ENCODE results near the gene THRAP3.

The THRAP3 gene

DNA sequence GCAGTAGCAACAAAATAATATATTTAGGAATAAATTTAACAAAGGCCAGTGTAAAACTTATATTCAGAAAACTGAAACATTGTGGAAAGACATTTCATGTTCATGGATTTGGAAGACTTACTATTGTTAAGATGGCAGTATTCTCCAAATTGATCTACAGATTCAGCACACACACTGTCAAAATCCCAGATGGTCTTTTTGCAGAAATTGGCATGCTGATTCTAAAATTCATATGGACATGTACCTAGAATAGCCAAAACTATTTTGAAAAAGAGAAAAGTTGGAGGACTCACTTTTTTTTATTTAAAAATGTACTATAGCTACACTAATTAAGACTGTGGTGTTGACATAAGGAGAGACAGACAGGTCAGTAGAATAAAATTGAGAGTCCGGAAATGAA is 50.0 kb downstream of the THRAP3 start:
- H3K36me3 ChIP-seq (ENCODE audit: control insufficient read depth, insufficient read depth, low read length), result peaks cover 16% of the 10 kb centered on the region
- H3K4me3 ChIP-seq (ENCODE audit: insufficient read depth, low read depth, low read length, poor library complexity, severe bottlenecking), result no peak overlapping the region
- H3K9me3 ChIP-seq (ENCODE audit: control insufficient read depth, low read length), result no peaks in the 10 kb centered on the region
- no peak for DNase-seq
- no peaks in the 10 kb centered on the region for H3K4me1 ChIP-seq (ENCODE audit: control insufficient read depth, insufficient read depth, low read length, poor library complexity, severe bottlenecking)
- no peaks in the 10 kb centered on the region for H3K27me3 ChIP-seq (replicated peaks; ENCODE audit: control insufficient read depth, insufficient read depth, low read length, poor library complexity, severe bottlenecking)
- H3K27ac ChIP-seq (ENCODE audit: insufficient read depth, low read length, poor library complexity, severe bottlenecking), result no peak overlapping the region

GRCh38 chr1:36276688-36277087 is 52.4 kb downstream of the THRAP3 start:
- H3K27me3 ChIP-seq (replicated peaks; ENCODE audit: control insufficient read depth, insufficient read depth, low read length, poor library complexity, severe bottlenecking), result no peaks in the 10 kb centered on the region
- DNase-seq, result no peak
- no peak overlapping the region for H3K4me3 ChIP-seq (ENCODE audit: insufficient read depth, low read depth, low read length, poor library complexity, severe bottlenecking)
- H3K9me3 ChIP-seq (ENCODE audit: control insufficient read depth, low read length), result no peaks in the 10 kb centered on the region
- H3K36me3 ChIP-seq (ENCODE audit: control insufficient read depth, insufficient read depth, low read length), result peaks cover 10% of the 10 kb centered on the region
- no peak overlapping the region for H3K27ac ChIP-seq (ENCODE audit: insufficient read depth, low read length, poor library complexity, severe bottlenecking)
- H3K4me1 ChIP-seq (ENCODE audit: control insufficient read depth, insufficient read depth, low read length, poor library complexity, severe bottlenecking), result no peaks in the 10 kb centered on the region

GRCh38 chr1:36279110-36279788 is 55.0 kb downstream of the THRAP3 start:
- DNase-seq, result no peak
- H3K27ac ChIP-seq (ENCODE audit: insufficient read depth, low read length, poor library complexity, severe bottlenecking), result no peak overlapping the region
- peaks cover 19% of the 10 kb centered on the region for H3K36me3 ChIP-seq (ENCODE audit: control insufficient read depth, insufficient read depth, low read length)
- no peaks in the 10 kb centered on the region for H3K9me3 ChIP-seq (ENCODE audit: control insufficient read depth, low read length)
- H3K4me3 ChIP-seq (ENCODE audit: insufficient read depth, low read depth, low read length, poor library complexity, severe bottlenecking), result no peak overlapping the region
- H3K27me3 ChIP-seq (replicated peaks; ENCODE audit: control insufficient read depth, insufficient read depth, low read length, poor library complexity, severe bottlenecking), result no peaks in the 10 kb centered on the region
- H3K4me1 ChIP-seq (ENCODE audit: control insufficient read depth, insufficient read depth, low read length, poor library complexity, severe bottlenecking), result no peaks in the 10 kb centered on the region

GRCh38 chr1:36279789-36280296 is 55.6 kb downstream of the THRAP3 start:
- no peaks in the 10 kb centered on the region for H3K27me3 ChIP-seq (replicated peaks; ENCODE audit: control insufficient read depth, insufficient read depth, low read length, poor library complexity, severe bottlenecking)
- no peaks in the 10 kb centered on the region for H3K9me3 ChIP-seq (ENCODE audit: control insufficient read depth, low read length)
- H3K27ac ChIP-seq (ENCODE audit: insufficient read depth, low read length, poor library complexity, severe bottlenecking), result no peak overlapping the region
- H3K4me1 ChIP-seq (ENCODE audit: control insufficient read depth, insufficient read depth, low read length, poor library complexity, severe bottlenecking), result no peaks in the 10 kb centered on the region
- peaks cover 19% of the 10 kb centered on the region for H3K36me3 ChIP-seq (ENCODE audit: control insufficient read depth, insufficient read depth, low read length)
- no peak overlapping the region for H3K4me3 ChIP-seq (ENCODE audit: insufficient read depth, low read depth, low read length, poor library complexity, severe bottlenecking)
- no peak for DNase-seq

DNA sequence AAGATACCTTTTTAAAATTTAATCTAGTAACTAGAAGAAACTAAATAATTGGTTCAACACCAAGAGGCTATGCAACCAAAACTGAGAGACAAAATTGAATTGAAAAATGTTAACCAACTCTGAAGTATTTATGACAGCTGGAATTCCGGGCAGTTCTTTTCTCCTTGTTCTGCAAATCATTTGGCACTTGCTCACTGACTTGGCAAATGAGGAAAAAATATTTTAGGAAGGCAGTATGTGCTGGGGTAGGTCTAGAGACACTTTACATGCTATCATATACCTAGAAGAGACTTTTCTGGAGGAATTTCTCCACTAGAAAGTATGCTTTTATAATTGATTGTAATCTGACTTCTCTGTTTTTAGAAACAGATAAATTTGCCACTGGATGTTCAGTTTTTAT is 59.8 kb downstream of the THRAP3 start:
- H3K27me3 ChIP-seq (replicated peaks; ENCODE audit: control insufficient read depth, insufficient read depth, low read length, poor library complexity, severe bottlenecking), result no peaks in the 10 kb centered on the region
- H3K9me3 ChIP-seq (ENCODE audit: control insufficient read depth, low read length), result no peaks in the 10 kb centered on the region
- no peak overlapping the region for H3K4me3 ChIP-seq (ENCODE audit: insufficient read depth, low read depth, low read length, poor library complexity, severe bottlenecking)
- no peaks in the 10 kb centered on the region for H3K4me1 ChIP-seq (ENCODE audit: control insufficient read depth, insufficient read depth, low read length, poor library complexity, severe bottlenecking)
- H3K27ac ChIP-seq (ENCODE audit: insufficient read depth, low read length, poor library complexity, severe bottlenecking), result no peak overlapping the region
- peaks cover 44% of the 10 kb centered on the region for H3K36me3 ChIP-seq (ENCODE audit: control insufficient read depth, insufficient read depth, low read length)
- no peak for DNase-seq

DNA sequence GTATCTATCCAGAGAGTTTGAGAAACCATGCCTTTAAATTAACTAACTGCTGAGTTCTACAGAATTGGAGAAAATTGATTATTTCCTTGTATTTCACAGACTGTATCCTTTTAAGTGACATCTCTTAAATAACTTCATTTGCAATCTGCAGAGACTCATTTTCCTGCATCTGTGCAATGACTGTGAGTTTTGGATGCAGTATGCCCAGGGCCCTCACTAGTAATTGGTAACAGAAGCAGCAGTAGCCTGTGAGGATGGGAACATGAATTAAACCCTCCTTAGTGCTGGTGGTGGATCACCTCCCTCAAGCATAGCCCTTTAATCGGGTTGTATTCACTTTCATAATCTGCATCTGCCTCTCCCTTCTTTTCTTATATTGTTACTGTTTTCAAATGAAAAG is 60.3 kb downstream of the THRAP3 start:
- no peaks in the 10 kb centered on the region for H3K27me3 ChIP-seq (replicated peaks; ENCODE audit: control insufficient read depth, insufficient read depth, low read length, poor library complexity, severe bottlenecking)
- no peaks in the 10 kb centered on the region for H3K9me3 ChIP-seq (ENCODE audit: control insufficient read depth, low read length)
- no peak overlapping the region for H3K4me3 ChIP-seq (ENCODE audit: insufficient read depth, low read depth, low read length, poor library complexity, severe bottlenecking)
- no peaks in the 10 kb centered on the region for H3K4me1 ChIP-seq (ENCODE audit: control insufficient read depth, insufficient read depth, low read length, poor library complexity, severe bottlenecking)
- H3K36me3 ChIP-seq (ENCODE audit: control insufficient read depth, insufficient read depth, low read length), result peaks cover 48% of the 10 kb centered on the region
- DNase-seq, result no peak
- peak overlapping the region; percentile 14 for H3K27ac ChIP-seq (ENCODE audit: insufficient read depth, low read length, poor library complexity, severe bottlenecking)

GRCh38 chr1:36285443-36286101 is 61.3 kb downstream of the THRAP3 start:
- peak; percentile 26 to 60 (median 43) for DNase-seq
- peaks cover 54% of the 10 kb centered on the region for H3K36me3 ChIP-seq (ENCODE audit: control insufficient read depth, insufficient read depth, low read length)
- H3K27ac ChIP-seq (ENCODE audit: insufficient read depth, low read length, poor library complexity, severe bottlenecking), result no peak overlapping the region

GRCh38 chr1:36286802-36287201 is 62.6 kb downstream of the THRAP3 start:
- Histone ChIP-seq H3K36me3 (ENCODE audit: control insufficient read depth, insufficient read depth, low read length) (peaks cover 67% of the 10 kb centered on the region), H3K9me3 (ENCODE audit: control insufficient read depth, low read length) (no peaks in the 10 kb centered on the region), H3K4me3 (ENCODE audit: insufficient read depth, low read depth, low read length, poor library complexity, severe bottlenecking) (no peak overlapping the region), H3K27me3 (replicated peaks; ENCODE audit: control insufficient read depth, insufficient read depth, low read length, poor library complexity, severe bottlenecking) (no peaks in the 10 kb centered on the region), H3K27ac (ENCODE audit: insufficient read depth, low read length, poor library complexity, severe bottlenecking) (no peak overlapping the region), H3K4me1 (ENCODE audit: control insufficient read depth, insufficient read depth, low read length, poor library complexity, severe bottlenecking) (no peaks in the 10 kb centered on the region)
- no peak for DNase-seq

More at GRCh38 chr1:36285443-36286101, 61.3 kb downstream of the THRAP3 start:
- H3K4me3 ChIP-seq (ENCODE audit: insufficient read depth, low read depth, low read length, poor library complexity, severe bottlenecking), result no peak overlapping the region
- H3K4me1 ChIP-seq (ENCODE audit: control insufficient read depth, insufficient read depth, low read length, poor library complexity, severe bottlenecking), result no peaks in the 10 kb centered on the region
- H3K27me3 ChIP-seq (replicated peaks; ENCODE audit: control insufficient read depth, insufficient read depth, low read length, poor library complexity, severe bottlenecking), result no peaks in the 10 kb centered on the region
- H3K9me3 ChIP-seq (ENCODE audit: control insufficient read depth, low read length), result no peaks in the 10 kb centered on the region

- no peaks in the 10 kb centered on the region for H3K27me3 ChIP-seq (replicated peaks; ENCODE audit: control insufficient read depth, insufficient read depth, low read length, poor library complexity, severe bottlenecking)
- no peak overlapping the region for H3K4me3 ChIP-seq (ENCODE audit: insufficient read depth, low read depth, low read length, poor library complexity, severe bottlenecking)
- H3K4me1 ChIP-seq (ENCODE audit: control insufficient read depth, insufficient read depth, low read length, poor library complexity, severe bottlenecking), result no peaks in the 10 kb centered on the region
- H3K36me3 ChIP-seq (ENCODE audit: control insufficient read depth, insufficient read depth, low read length), result peaks cover 68% of the 10 kb centered on the region
- no peak for DNase-seq
- no peak overlapping the region for H3K27ac ChIP-seq (ENCODE audit: insufficient read depth, low read length, poor library complexity, severe bottlenecking)
- no peaks in the 10 kb centered on the region for H3K9me3 ChIP-seq (ENCODE audit: control insufficient read depth, low read length)
Measured at GRCh38 chr1:36287595-36287994, 63.4 kb downstream of the THRAP3 start.

DNA sequence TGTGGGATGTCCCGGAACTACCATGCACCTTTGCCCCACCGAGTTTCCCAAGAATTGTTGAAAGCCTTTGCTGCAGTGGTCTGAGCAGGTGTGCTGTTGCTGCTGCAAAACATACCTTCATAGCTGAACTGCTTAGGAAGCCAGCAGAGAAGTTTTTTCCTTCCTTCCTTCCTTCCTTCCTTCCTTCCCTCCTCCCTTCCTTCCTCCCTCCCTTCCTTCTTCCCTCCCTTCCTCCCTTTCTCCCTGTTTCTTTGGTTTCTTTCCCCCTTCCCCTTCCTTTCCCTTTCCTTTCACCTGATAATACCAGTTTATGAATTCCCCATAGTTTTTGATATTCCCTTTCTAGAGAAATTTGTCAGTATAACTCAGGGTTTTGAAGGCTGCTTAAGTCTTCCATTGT is 71.1 kb downstream of the THRAP3 start:
- Histone ChIP-seq H3K27ac (ENCODE audit: insufficient read depth, low read length, poor library complexity, severe bottlenecking) (no peak overlapping the region), H3K36me3 (ENCODE audit: control insufficient read depth, insufficient read depth, low read length) (peaks cover 73% of the 10 kb centered on the region)

More for the DNA sequence above, 71.1 kb downstream of the THRAP3 start:
- Histone ChIP-seq H3K4me1 (ENCODE audit: control insufficient read depth, insufficient read depth, low read length, poor library complexity, severe bottlenecking) (no peaks in the 10 kb centered on the region), H3K9me3 (ENCODE audit: control insufficient read depth, low read length) (no peaks in the 10 kb centered on the region), H3K27me3 (replicated peaks; ENCODE audit: control insufficient read depth, insufficient read depth, low read length, poor library complexity, severe bottlenecking) (no peaks in the 10 kb centered on the region), H3K4me3 (ENCODE audit: insufficient read depth, low read depth, low read length, poor library complexity, severe bottlenecking) (no peak overlapping the region)
- no peak for DNase-seq

All from effector memory CD4-positive, alpha-beta T cell (primary cell).